ENCODE measurements around the gene ACO2.

ACO2 gene

GRCh38 chr22:41522813-41523212 lies 53.9 kb downstream of the ACO2 start:
- H3K27ac ChIP-seq, result peak overlapping the region; percentile 75
- TF ChIP-seq, protein P1, sequence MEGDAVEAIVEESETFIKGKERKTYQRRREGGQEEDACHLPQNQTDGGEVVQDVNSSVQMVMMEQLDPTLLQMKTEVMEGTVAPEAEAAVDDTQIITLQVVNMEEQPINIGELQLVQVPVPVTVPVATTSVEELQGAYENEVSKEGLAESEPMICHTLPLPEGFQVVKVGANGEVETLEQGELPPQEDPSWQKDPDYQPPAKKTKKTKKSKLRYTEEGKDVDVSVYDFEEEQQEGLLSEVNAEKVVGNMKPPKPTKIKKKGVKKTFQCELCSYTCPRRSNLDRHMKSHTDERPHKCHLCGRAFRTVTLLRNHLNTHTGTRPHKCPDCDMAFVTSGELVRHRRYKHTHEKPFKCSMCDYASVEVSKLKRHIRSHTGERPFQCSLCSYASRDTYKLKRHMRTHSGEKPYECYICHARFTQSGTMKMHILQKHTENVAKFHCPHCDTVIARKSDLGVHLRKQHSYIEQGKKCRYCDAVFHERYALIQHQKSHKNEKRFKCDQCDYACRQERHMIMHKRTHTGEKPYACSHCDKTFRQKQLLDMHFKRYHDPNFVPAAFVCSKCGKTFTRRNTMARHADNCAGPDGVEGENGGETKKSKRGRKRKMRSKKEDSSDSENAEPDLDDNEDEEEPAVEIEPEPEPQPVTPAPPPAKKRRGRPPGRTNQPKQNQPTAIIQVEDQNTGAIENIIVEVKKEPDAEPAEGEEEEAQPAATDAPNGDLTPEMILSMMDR (IDR thresholded peaks at IDR 0.05), result no peak
- TF ChIP-seq ZFX (IDR thresholded peaks at IDR 0.05; ENCODE audit: borderline replicate concordance), result no peak

GRCh38 chr22:41523464-41524221 lies 54.7 kb downstream of the ACO2 start:
- peak overlapping the region; percentile 75 for H3K27ac ChIP-seq
- TF ChIP-seq, protein P1 (IDR thresholded peaks at IDR 0.05), result no peak
- TF ChIP-seq ZFX (IDR thresholded peaks at IDR 0.05; ENCODE audit: borderline replicate concordance), result no peak

DNA sequence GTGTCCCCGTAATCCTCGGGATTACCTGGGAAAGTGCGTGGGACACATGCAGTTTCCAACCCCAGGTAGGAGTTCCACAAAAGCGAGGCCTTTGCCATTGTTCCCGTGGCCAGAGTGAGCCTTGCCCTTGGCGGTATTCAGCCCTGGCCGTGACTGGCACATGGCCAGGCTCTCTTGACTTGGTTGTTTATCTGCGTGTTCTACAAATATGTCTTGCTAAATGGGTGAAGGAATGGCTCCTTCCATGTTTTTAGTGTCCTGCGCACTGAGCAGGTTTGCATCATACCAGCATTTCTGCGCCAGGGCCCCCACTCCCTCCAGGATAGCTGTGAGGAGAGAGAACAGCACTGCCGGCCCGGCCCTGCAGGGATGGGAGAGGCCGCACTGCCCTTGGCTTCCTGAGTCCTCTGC lies 55.3 kb downstream of the ACO2 start:
- TF ChIP-seq ZFX (IDR thresholded peaks at IDR 0.05; ENCODE audit: borderline replicate concordance), result no peak
- TF ChIP-seq, protein P1 (IDR thresholded peaks at IDR 0.05), result no peak
- peak overlapping the region; percentile 75 for H3K27ac ChIP-seq

DNA sequence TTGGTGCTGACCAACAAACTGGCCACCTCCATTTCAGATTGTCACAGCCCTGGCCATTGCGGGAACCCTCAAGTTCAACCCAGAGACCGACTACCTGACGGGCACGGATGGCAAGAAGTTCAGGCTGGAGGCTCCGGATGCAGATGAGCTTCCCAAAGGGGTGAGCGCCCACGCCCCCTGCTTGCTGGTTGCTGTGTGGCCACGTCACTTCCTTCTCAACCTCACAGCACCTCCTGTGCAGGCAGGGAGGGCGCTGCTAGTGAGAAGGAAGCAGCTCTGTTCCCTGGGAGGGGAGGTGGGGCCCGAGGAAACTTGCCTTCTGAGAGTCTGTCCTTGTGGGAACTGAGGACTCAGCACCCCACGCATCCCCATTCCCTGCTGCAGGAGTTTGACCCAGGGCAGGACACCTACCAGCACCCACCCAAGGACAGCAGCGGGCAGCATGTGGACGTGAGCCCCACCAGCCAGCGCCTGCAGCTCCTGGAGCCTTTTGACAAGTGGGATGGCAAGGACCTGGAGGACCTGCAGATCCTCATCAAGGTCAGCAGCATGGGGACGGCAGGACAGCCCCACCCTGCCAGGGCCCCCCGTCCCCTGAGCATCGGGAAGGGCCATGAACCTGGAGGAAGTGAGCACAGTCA lies 56.0 kb downstream of the ACO2 start:
- peak overlapping the region; percentile 75 for H3K27ac ChIP-seq
- TF ChIP-seq, protein P1 (IDR thresholded peaks at IDR 0.05), result no peak
- no peak for TF ChIP-seq ZFX (IDR thresholded peaks at IDR 0.05; ENCODE audit: borderline replicate concordance)

- peak overlapping the region; percentile 75 for H3K27ac ChIP-seq
- no peak for TF ChIP-seq ZFX (IDR thresholded peaks at IDR 0.05; ENCODE audit: borderline replicate concordance)
Observed at GRCh38 chr22:41525450-41526225, 56.7 kb downstream of the ACO2 start.

DNA sequence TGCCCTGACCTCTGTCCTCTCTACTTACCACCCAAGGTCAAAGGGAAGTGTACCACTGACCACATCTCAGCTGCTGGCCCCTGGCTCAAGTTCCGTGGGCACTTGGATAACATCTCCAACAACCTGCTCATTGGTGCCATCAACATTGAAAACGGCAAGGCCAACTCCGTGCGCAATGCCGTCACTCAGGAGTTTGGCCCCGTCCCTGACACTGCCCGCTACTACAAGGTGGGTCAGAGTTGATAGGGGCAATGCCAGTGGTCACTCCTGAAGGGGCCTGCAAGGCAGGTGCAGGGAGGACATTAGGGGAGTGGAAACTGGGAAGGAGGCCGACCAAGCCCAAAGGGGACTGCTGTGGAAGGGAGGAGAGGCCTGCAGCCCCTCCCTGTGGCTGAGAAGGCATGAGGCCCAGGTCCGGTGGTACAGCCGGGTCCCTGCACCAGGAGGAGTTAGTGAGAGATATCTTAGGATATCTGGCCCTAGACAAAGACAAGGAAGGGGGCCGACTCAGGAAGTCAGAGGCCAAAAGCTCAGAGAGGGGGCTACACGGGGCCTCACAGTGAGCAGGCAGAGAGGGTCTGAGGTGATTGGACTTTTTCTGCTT lies 57.4 kb downstream of the ACO2 start:
- peak overlapping the region; percentile 75 for H3K27ac ChIP-seq
- no peak for TF ChIP-seq ZFX (IDR thresholded peaks at IDR 0.05; ENCODE audit: borderline replicate concordance)
- TF ChIP-seq, protein P1 (IDR thresholded peaks at IDR 0.05), result no peak
